HepG2 (cell line): ENCODE data around the gene THSD1. TPM values are rescaled to one million over a fixed set of nuclear protein-coding genes. Genes with fewer than 3 reads are reported as not detected.

Experiments used
- ATAC-seq: fragments of 200-7000 bp; cut with Tn5 transposase; 3 replicates; pipeline ENCODE4 v1.9.1; 2020; ENCODE audit warnings: mild to moderate bottlenecking, moderate library complexity
- BruUV-seq: library from RNA; stranded (reverse); fragments of 400-500 nt; replicated peaks from 2 replicates; lab custom pipeline; 2021; lab: Mats Ljungman, UMichigan
- CTCF ChIA-PET: fragments of 300-600 bp; formaldehyde crosslinking; extraction: SDS; loops from one replicate; lab custom pipeline; 2021; ENCODE audit warnings: low total read pairs, inconsistent platforms, low intra/inter-chr PET ratio; lab: Yijun Ruan, JAX
- POLR2A ChIA-PET: fragments of 350-600 bp; sonication (Branson Sonifier 250); formaldehyde crosslinking; loops from one replicate; lab custom pipeline; 2020; ENCODE audit warnings: antibody characterized with exemption, inconsistent platforms; lab: Yijun Ruan, JAX
- DNase-seq: peaks from one replicate; pipeline ENCODE4 v3.0.0-alpha.2; 2015; ENCODE audit warnings: low spot score
- FAIRE-seq: peaks from 3 replicates; lab custom pipeline; 2011; peaks lifted over from hg19 to GRCh38; lab: Jason Lieb, UNC
- H2AFZ ChIP-seq: one replicate; pipeline ENCODE4 v1.6.1; 2011; ENCODE audit warnings: low read length, inconsistent platforms
- H3K27ac ChIP-seq: fragments of 300-600 bp; 3 replicates; pipeline ENCODE4 v1.8.0; 2011; ENCODE audit warnings: mixed run types, mild to moderate bottlenecking, mixed read lengths, low read length, inconsistent platforms; ENCODE audit not compliant: insufficient read depth; ENCODE audit errors: extremely low read length
- H3K27me3 ChIP-seq, 2 experiments: fragments of 200-600 bp in 1 of 2; 2 replicates in 1 of 2; 3 replicates in 1 of 2; pipeline versions ENCODE4 v1.6.0 to v1.8.0; 2011; ENCODE audit warnings: low read length in 2 of 2, mild to moderate bottlenecking in 2 of 2, moderate library complexity in 2 of 2, inconsistent platforms in 1 of 2; ENCODE audit not compliant: insufficient read depth in 2 of 2, control insufficient read depth in 1 of 2
- H3K36me3 ChIP-seq, 2 experiments: fragments of 200-600 bp in 1 of 2; replicated peaks in 1 of 2; 2 replicates in 1 of 2; 3 replicates in 1 of 2; pipeline versions ENCODE4 v1.5.1 to v1.8.0; 2011; ENCODE audit warnings: low read length in 2 of 2, inconsistent platforms in 1 of 2; ENCODE audit not compliant: insufficient read depth in 2 of 2, control insufficient read depth in 1 of 2
- H3K4me1 ChIP-seq: 2 replicates; pipeline ENCODE4 v1.5.1; 2012; ENCODE audit warnings: low read length, inconsistent platforms; ENCODE audit not compliant: insufficient read depth
- H3K4me2 ChIP-seq: 2 replicates; pipeline ENCODE4 v1.6.0; 2011; ENCODE audit warnings: low read depth, low read length, inconsistent platforms
- H3K4me3 ChIP-seq, 3 experiments: fragments of 200-600 bp in 1 of 3; sonication (generic), shearing (Covaris generic) in 1 of 3; replicated peaks in 1 of 3; 2 replicates each; pipeline ENCODE4 v1.5.1; 2011 to 2016; ENCODE audit warnings: low read length in 3 of 3, inconsistent platforms in 2 of 3, low read depth in 2 of 3, mild to moderate bottlenecking in 2 of 3, control low read depth in 1 of 3, mixed read lengths in 1 of 3; ENCODE audit not compliant: insufficient read depth in 1 of 3
- H3K79me2 ChIP-seq: one replicate; pipeline ENCODE4 v1.6.1; 2011; ENCODE audit warnings: low read length, inconsistent platforms; ENCODE audit not compliant: insufficient read depth
- H3K9ac ChIP-seq: 2 replicates; pipeline ENCODE4 v1.6.0; 2011; ENCODE audit warnings: mild to moderate bottlenecking, low read depth, low read length, inconsistent platforms; ENCODE audit not compliant: insufficient read depth
- H3K9me3 ChIP-seq: 2 replicates; pipeline ENCODE4 v1.5.1; 2012; ENCODE audit warnings: mild to moderate bottlenecking, low read length
- H4K20me1 ChIP-seq: 2 replicates; pipeline ENCODE4 v1.6.0; 2011; ENCODE audit warnings: inconsistent platforms, mild to moderate bottlenecking, low read length, moderate library complexity; ENCODE audit not compliant: insufficient read depth
- BCL3 ChIP-seq: sonication (generic); formaldehyde crosslinking; IDR thresholded peaks from 2 replicates; pipeline ENCODE4 v1.5.1; 2020; ENCODE audit warnings: mild to moderate bottlenecking, missing genetic modification reagents, moderate library complexity
- FOSL1 ChIP-seq: sonication (generic); formaldehyde crosslinking; IDR thresholded peaks from 2 replicates; pipeline ENCODE4 v1.9.0; 2021; ENCODE audit warnings: missing genetic modification reagents, borderline replicate concordance
- FUBP1 ChIP-seq: sonication (generic); formaldehyde crosslinking; IDR thresholded peaks from 2 replicates; pipeline ENCODE4 v1.5.1; 2020; ENCODE audit warnings: missing genetic modification reagents, mild to moderate bottlenecking, borderline replicate concordance
- IRX3 ChIP-seq: sonication (generic); formaldehyde crosslinking; IDR thresholded peaks from 2 replicates; pipeline ENCODE4 v1.8.1; 2023; ENCODE audit warnings: mild to moderate bottlenecking, low read depth, missing genetic modification reagents, borderline replicate concordance
- PATZ1 ChIP-seq: sonication (generic); formaldehyde crosslinking; IDR thresholded peaks from 2 replicates; pipeline ENCODE4 v1.4.0; 2020; ENCODE audit warnings: missing genetic modification reagents
- TEAD2 ChIP-seq: sonication (generic); formaldehyde crosslinking; IDR thresholded peaks from 2 replicates; pipeline ENCODE4 v1.9.0; 2021; ENCODE audit warnings: missing genetic modification reagents
- ZBTB34 ChIP-seq: sonication (generic); formaldehyde crosslinking; IDR thresholded peaks from 2 replicates; pipeline ENCODE4 v1.8.0; 2022; ENCODE audit warnings: mild to moderate bottlenecking, missing genetic modification reagents
- ZNF678 ChIP-seq: sonication (generic); formaldehyde crosslinking; IDR thresholded peaks from 2 replicates; pipeline ENCODE4 v1.4.0; 2020; ENCODE audit warnings: mild to moderate bottlenecking, missing genetic modification reagents
- ZNF749 ChIP-seq: sonication (generic); formaldehyde crosslinking; IDR thresholded peaks from 2 replicates; pipeline ENCODE4 v1.8.0; 2022; ENCODE audit warnings: mild to moderate bottlenecking, missing genetic modification reagents, moderate library complexity, borderline replicate concordance
- ZNF790 ChIP-seq: sonication (generic); formaldehyde crosslinking; IDR thresholded peaks from 2 replicates; pipeline ENCODE4 v1.8.0; 2022; ENCODE audit warnings: missing genetic modification reagents, mild to moderate bottlenecking, borderline replicate concordance
- ZNF850 ChIP-seq: sonication (generic); formaldehyde crosslinking; conservative IDR thresholded peaks from 2 replicates; pipeline ENCODE4 v1.9.0; 2021; ENCODE audit warnings: mild to moderate bottlenecking, missing genetic modification reagents
- ZSCAN30 ChIP-seq: sonication (generic); formaldehyde crosslinking; IDR thresholded peaks from 2 replicates; pipeline ENCODE4 v1.5.0; 2020; ENCODE audit warnings: mild to moderate bottlenecking, missing genetic modification reagents
- WGBS: methylation state at CpG from one replicate; pipeline ENCODE4 v1.1.6; 2017; ENCODE audit warnings: low lambda C conversion rate; 5-methylcytosine and 5-hydroxymethylcytosine counted together
- in situ Hi-C: cut with HindIII; loops from 2 replicates; pipeline ENCODE4 v1.10.0; 2017; ENCODE audit warnings: low pct_unique_long_range_greater_than_20kb; ENCODE audit not compliant: extremely low pct_ligation_motif_present
- intact Hi-C: fragments of 100-400 bp; cut with micrococcal nuclease; formaldehyde crosslinking; loops from one replicate; pipeline ENCODE4 v1.10.0; 2022; ENCODE audit not compliant: unreplicated experiment
- polyA plus RNA-seq, 8 experiments: library from polyadenylated mRNA; depleted of rRNA in 3 of 8; stranded (reverse) in 7 of 8; unstranded in 1 of 8; fragments of >200 nt; fragmentation: Illumina TruSeq in 4 of 8; extraction: Trizol in 4 of 8; gene quantifications; 2 replicates each; pipeline versions ENCODE4 v1.2.1 to v1.2.3, GENCODE V29; 2011 to 2016; ENCODE audit warnings: low read depth in 4 of 8, missing spikeins in 1 of 8, mixed read lengths in 1 of 8; ENCODE audit not compliant: insufficient read depth in 1 of 8
- total RNA-seq, 5 experiments: library from RNA; depleted of rRNA; stranded (reverse); fragments of >200 nt; fragmentation: Illumina TruSeq; extraction: Trizol; gene quantifications; 2 replicates each; pipeline ENCODE4 v1.2.3, GENCODE V29; 2016; ENCODE audit warnings: low read depth in 1 of 5

The THSD1 gene
- total and polyA plus RNA-seq, 2 of the 13 experiments (the other 11 are each of a cell fraction or from before 2014, with no cell fraction given), result 0.11 to 0.15 TPM

GRCh38 chr13:52374389-52374788 is 31.6 kb downstream of the THSD1 start:
- no peak for ATAC-seq
- H3K4me2 ChIP-seq, result no peak overlapping the region
- CTCF ChIA-PET, result no interaction called here

More at GRCh38 chr13:52374389-52374788, 31.6 kb downstream of the THSD1 start:
- no peaks in the 10 kb centered on the region for H3K9me3 ChIP-seq
- POLR2A ChIA-PET, result no interaction called here
- no peak for TF ChIP-seq FOSL1 (CRISPR knock-in tag)
- TF ChIP-seq ZSCAN30 (CRISPR knock-in tag), result no peak
- no peak for TF ChIP-seq ZNF749 (CRISPR knock-in tag)
- no peak for TF ChIP-seq ZNF790 (CRISPR knock-in tag)
- TF ChIP-seq ZNF850 (CRISPR knock-in tag), result no peak
- TF ChIP-seq ZBTB34 (CRISPR knock-in tag), result no peak
- TF ChIP-seq ZNF678, result no peak
- TF ChIP-seq FUBP1 (CRISPR knock-in tag), result no peak
- no peak for TF ChIP-seq PATZ1 (CRISPR knock-in tag)
- no peak for TF ChIP-seq IRX3 (CRISPR knock-in tag)
- no peak for TF ChIP-seq TEAD2 (CRISPR knock-in tag)
- TF ChIP-seq BCL3 (CRISPR knock-in tag), result no peak
- TF ChIP-seq, all 625 proteins: peak for 0
- H4K20me1 ChIP-seq, result no peaks in the 10 kb centered on the region
- H3K4me1 ChIP-seq, result peaks cover 20% of the 10 kb centered on the region
- H3K36me3 ChIP-seq, result no peaks in the 10 kb centered on the region
- DNase-seq (no peak), FAIRE-seq (no peak)
- in situ Hi-C loops, result no loop called here
- H3K27ac ChIP-seq, result no peak overlapping the region
- no peak overlapping the region for H2AFZ ChIP-seq
- intact Hi-C loops, result no loop called here
- no peak overlapping the region for H3K4me3 ChIP-seq
- no TSS peak for BruUV-seq
- peaks cover 0 to 35% of the 10 kb centered on the region in 2 experiments; a peak in 3 of 5 replicates for H3K27me3 ChIP-seq
- H3K9ac ChIP-seq, result no peak overlapping the region
- H3K79me2 ChIP-seq, result no peaks in the 10 kb centered on the region
- WGBS, result 72% methylated on average over 4 of the region's 4 CpGs
